ENCODE results near the gene PAPPA2. TPM values are rescaled to one million over a fixed set of nuclear protein-coding genes. Genes with fewer than 3 reads are reported as not detected.

Gene PAPPA2
- total and polyA plus RNA-seq, 2 of the 8 experiments (the other 6 are each of a cell fraction or from before 2014, with no cell fraction given), result 0.08 to 0.88 TPM

- FAIRE-seq (no peak), DNase-seq (ENCODE audit: low read depth in 1 of 2, low spot score in 2 of 2) (no peak)
- ChIA-PET CTCF (ENCODE audit: partially characterized antibody) (interaction anchor here (1.5 to 3.6 kb wide), 2 partner anchors 7 to 10 kb away, joined by 3 to 17 read pairs; no protein-coding TSS in a partner anchor), POLR2A (ENCODE audit: partially characterized antibody) (no interaction called here)
- no peak overlapping the region for H4K91ac ChIP-seq (replicated peaks; ENCODE audit: insufficient read length, low read length)
- no peak overlapping the region for H3K14ac ChIP-seq (ENCODE audit: insufficient read length)
- no peak overlapping the region for H3K4ac ChIP-seq (replicated peaks; ENCODE audit: insufficient read length, low read depth, low read length)
- H3K79me1 ChIP-seq (ENCODE audit: low read depth, low read length), result no peaks in the 10 kb centered on the region
- H2AFZ ChIP-seq (ENCODE audit: low read length), result no peak overlapping the region
- H3K18ac ChIP-seq (ENCODE audit: extremely low read depth, low read length), result no peak overlapping the region
- 70% methylated on average over 3 of the region's 3 CpGs; no CpG with 5 or more reads in 1 of the 2 experiments for WGBS, 2 experiments (ENCODE audit: extremely low coverage in 1 of 2, insufficient coverage in 1 of 2, insufficient read length in 1 of 2, insufficient replicate concordance in 2 of 2, low coverage in 1 of 2, low lambda C conversion rate in 2 of 2, missing lambda C conversion rate in 1 of 2)
- H2BK120ac ChIP-seq (replicated peaks; ENCODE audit: low read depth, low read length), result no peak overlapping the region
- no peaks in the 10 kb centered on the region for H4K20me1 ChIP-seq (replicated peaks in 1 of 2; ENCODE audit: control insufficient read depth in 1 of 2, insufficient read depth in 2 of 2, low read length in 2 of 2)
- H3K9ac ChIP-seq (replicated peaks in 1 of 4; ENCODE audit: extremely low read depth in 1 of 4, low read depth in 3 of 4, low read length in 3 of 4), result no peak overlapping the region
- H3K27me3 ChIP-seq (replicated peaks in 1 of 4; ENCODE audit: control insufficient read depth in 3 of 4, extremely low read depth in 1 of 4, insufficient read depth in 3 of 4, low read length in 3 of 4), result no peaks in the 10 kb centered on the region
- H3K27ac ChIP-seq (ENCODE audit: low read depth, low read length), result no peak overlapping the region
- no peaks in the 10 kb centered on the region for H3K79me2 ChIP-seq (ENCODE audit: control insufficient read depth in 1 of 2, insufficient read depth in 2 of 2, low read length in 2 of 2)
- no peaks in the 10 kb centered on the region for H3K36me3 ChIP-seq (ENCODE audit: control insufficient read depth in 2 of 4, insufficient read depth in 4 of 4, low read length in 3 of 4)
- no peak overlapping the region for H2AK5ac ChIP-seq (ENCODE audit: low read depth, low read length)
- H3K4me2 ChIP-seq (ENCODE audit: insufficient read depth in 1 of 2, low read depth in 2 of 2, low read length in 2 of 2), result no peak overlapping the region
- no peak overlapping the region for H2BK5ac ChIP-seq (ENCODE audit: low read depth, low read length)
- no peaks in the 10 kb centered on the region for H3K9me3 ChIP-seq (ENCODE audit: insufficient read depth in 2 of 2, low read depth in 1 of 2, low read length in 1 of 2)
- H2BK20ac ChIP-seq (ENCODE audit: low read length), result no peak overlapping the region
- no peaks in the 10 kb centered on the region for H3K23me2 ChIP-seq (ENCODE audit: low read depth, low read length)
- H3K23ac ChIP-seq (ENCODE audit: insufficient read length), result no peak overlapping the region
- TF ChIP-seq, protein P1, sequence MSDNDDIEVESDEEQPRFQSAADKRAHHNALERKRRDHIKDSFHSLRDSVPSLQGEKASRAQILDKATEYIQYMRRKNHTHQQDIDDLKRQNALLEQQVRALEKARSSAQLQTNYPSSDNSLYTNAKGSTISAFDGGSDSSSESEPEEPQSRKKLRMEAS (IDR thresholded peaks at IDR 0.05), result no peak
- TF ChIP-seq BACH1 (IDR thresholded peaks at IDR 0.05; ENCODE audit: low read length) (peak; percentile 84), POU5F1 (IDR thresholded peaks at IDR 0.05; ENCODE audit: low read depth, low read length) (no peak), SIRT6 (IDR thresholded peaks at IDR 0.05; ENCODE audit: low read length) (no peak), CEBPB (IDR thresholded peaks at IDR 0.05; ENCODE audit: low read depth, low read length) (no peak), RFX5 (IDR thresholded peaks at IDR 0.05; ENCODE audit: borderline replicate concordance, low read depth, low read length) (no peak), SP4 (IDR thresholded peaks at IDR 0.05; ENCODE audit: low read length) (no peak)
- no peak overlapping the region for H3K4me3 ChIP-seq (ENCODE audit: extremely low read depth in 1 of 4, insufficient read depth in 2 of 4, low read depth in 3 of 4, low read length in 4 of 4)
- no peak overlapping the region for H4K5ac ChIP-seq (ENCODE audit: insufficient read length, low read depth, low read length)
- no peak overlapping the region for H4K8ac ChIP-seq (ENCODE audit: extremely low read depth, insufficient read depth, low read length)
- no peak overlapping the region for H2BK15ac ChIP-seq (ENCODE audit: low read length)
- no peak overlapping the region for H2BK12ac ChIP-seq (ENCODE audit: low read depth, low read length)
- H3K56ac ChIP-seq (replicated peaks; ENCODE audit: insufficient read length, low read depth, low read length), result no peak overlapping the region
- no peaks in the 10 kb centered on the region for H3K4me1 ChIP-seq (replicated peaks in 1 of 4; ENCODE audit: control insufficient read depth in 3 of 4, insufficient read depth in 4 of 4, low read length in 3 of 4)
These were observed 104.3 kb downstream of the PAPPA2 start for GRCh38 chr1:176567190-176567794.
